GM12878 (cell line): ENCODE results near the gene PRIMPOL.
A peak's percentile ranks its signal among the peaks of the same experiment; 100 is the strongest.

Experiments used
- CHD1 ChIP-seq: IDR thresholded peaks from 2 replicates; pipeline ENCODE4 v1.6.1; 2012; ENCODE audit warnings: low read depth, low read length, improper control_type of control experiment
- EZH2 ChIP-seq: IDR thresholded peaks from 2 replicates; pipeline ENCODE4 v1.6.1; 2012; ENCODE audit warnings: low read depth, mild to moderate bottlenecking, control low read depth, inconsistent platforms, low read length, borderline replicate concordance; ENCODE audit not compliant: control insufficient read depth
- POLR2A ChIP-seq: IDR thresholded peaks from 2 replicates; pipeline ENCODE4 v1.6.1; 2011; ENCODE audit warnings: low read depth, mild to moderate bottlenecking, low read length
- POLR2AphosphoS2 ChIP-seq: IDR thresholded peaks from 2 replicates; pipeline ENCODE4 v1.6.1; 2011; ENCODE audit warnings: low read depth, mild to moderate bottlenecking, low read length, improper control_type of control experiment, moderate library complexity
- YBX1 ChIP-seq: fragments of 450-650 bp; IDR thresholded peaks from 2 replicates; pipeline ENCODE4 v1.6.1; 2016; ENCODE audit warnings: antibody characterized with exemption
- TF ChIP-seq, protein P1 (sequence below): fragments of 450-650 bp; formaldehyde crosslinking; IDR thresholded peaks from 2 replicates; pipeline ENCODE4 v1.4.0; 2020; ENCODE audit warnings: mild to moderate bottlenecking, moderate library complexity
- TF ChIP-seq, protein P2 (sequence below), 3 experiments: IDR thresholded peaks in 2 of 3; conservative IDR thresholded peaks in 1 of 3; 2 replicates each; pipeline ENCODE4 v1.5.1; 2011; ENCODE audit warnings: low read depth in 3 of 3, low read length in 3 of 3, mild to moderate bottlenecking in 3 of 3, control low read depth in 2 of 3, moderate library complexity in 2 of 3, inconsistent platforms in 1 of 3, mixed read lengths in 1 of 3; ENCODE audit not compliant: control insufficient read depth in 2 of 3, insufficient read depth in 1 of 3; ENCODE audit errors: extremely low read depth in 1 of 3
- TF ChIP-seq, protein P3 (sequence below): IDR thresholded peaks from 2 replicates; pipeline ENCODE4 v1.6.1; 2012; ENCODE audit warnings: low read depth, low read length, improper control_type of control experiment

DNA sequence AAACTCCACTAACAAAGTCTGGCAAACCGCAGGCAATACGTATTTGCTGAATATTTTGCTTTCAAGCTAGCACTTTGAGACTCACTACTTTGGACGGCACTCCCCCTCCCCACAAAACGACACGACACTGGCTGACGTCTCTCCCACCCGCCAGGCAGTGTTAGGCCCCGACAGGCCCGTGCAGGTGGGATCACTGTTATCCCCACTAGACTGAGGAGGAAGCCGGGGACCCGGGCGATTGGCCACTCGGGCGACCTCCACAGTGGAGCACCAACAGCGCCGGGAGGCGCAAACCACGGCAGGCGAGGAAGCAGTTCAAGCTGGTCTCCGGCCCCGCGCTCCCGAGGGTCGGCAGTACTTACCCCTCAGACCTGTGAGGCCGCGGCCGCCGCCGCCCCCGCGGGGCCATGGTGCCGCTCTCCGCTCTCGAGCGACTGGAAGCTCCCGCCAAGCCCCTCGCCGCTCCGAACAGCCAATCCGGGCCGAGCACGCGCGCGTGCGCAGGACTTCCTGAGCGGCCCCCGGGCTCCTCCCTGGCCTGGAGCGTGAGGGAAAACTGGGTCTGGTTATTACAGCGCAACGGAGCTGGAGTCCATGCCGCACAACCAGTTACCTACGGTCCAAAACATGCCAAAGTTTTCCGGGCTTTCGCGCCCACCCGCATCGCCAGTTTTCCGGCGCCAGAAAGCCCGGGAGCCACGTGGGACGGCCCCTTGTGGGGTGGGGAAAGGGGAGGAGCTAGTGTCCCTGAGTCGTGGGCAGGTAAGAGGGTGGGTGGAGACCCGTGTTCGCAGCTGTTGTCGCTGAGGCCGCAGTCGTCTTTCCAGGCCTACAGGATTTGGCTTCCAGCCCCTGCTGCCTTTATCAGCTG, 84.4 kb downstream of the PRIMPOL start, which contains the start of gene CENPU:
- peak; percentile 91 for TF ChIP-seq POLR2A
- TF ChIP-seq, protein P1, sequence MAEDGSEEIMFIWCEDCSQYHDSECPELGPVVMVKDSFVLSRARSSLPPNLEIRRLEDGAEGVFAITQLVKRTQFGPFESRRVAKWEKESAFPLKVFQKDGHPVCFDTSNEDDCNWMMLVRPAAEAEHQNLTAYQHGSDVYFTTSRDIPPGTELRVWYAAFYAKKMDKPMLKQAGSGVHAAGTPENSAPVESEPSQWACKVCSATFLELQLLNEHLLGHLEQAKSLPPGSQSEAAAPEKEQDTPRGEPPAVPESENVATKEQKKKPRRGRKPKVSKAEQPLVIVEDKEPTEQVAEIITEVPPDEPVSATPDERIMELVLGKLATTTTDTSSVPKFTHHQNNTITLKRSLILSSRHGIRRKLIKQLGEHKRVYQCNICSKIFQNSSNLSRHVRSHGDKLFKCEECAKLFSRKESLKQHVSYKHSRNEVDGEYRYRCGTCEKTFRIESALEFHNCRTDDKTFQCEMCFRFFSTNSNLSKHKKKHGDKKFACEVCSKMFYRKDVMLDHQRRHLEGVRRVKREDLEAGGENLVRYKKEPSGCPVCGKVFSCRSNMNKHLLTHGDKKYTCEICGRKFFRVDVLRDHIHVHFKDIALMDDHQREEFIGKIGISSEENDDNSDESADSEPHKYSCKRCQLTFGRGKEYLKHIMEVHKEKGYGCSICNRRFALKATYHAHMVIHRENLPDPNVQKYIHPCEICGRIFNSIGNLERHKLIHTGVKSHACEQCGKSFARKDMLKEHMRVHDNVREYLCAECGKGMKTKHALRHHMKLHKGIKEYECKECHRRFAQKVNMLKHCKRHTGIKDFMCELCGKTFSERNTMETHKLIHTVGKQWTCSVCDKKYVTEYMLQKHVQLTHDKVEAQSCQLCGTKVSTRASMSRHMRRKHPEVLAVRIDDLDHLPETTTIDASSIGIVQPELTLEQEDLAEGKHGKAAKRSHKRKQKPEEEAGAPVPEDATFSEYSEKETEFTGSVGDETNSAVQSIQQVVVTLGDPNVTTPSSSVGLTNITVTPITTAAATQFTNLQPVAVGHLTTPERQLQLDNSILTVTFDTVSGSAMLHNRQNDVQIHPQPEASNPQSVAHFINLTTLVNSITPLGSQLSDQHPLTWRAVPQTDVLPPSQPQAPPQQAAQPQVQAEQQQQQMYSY: no peak
- TF ChIP-seq, protein P2, sequence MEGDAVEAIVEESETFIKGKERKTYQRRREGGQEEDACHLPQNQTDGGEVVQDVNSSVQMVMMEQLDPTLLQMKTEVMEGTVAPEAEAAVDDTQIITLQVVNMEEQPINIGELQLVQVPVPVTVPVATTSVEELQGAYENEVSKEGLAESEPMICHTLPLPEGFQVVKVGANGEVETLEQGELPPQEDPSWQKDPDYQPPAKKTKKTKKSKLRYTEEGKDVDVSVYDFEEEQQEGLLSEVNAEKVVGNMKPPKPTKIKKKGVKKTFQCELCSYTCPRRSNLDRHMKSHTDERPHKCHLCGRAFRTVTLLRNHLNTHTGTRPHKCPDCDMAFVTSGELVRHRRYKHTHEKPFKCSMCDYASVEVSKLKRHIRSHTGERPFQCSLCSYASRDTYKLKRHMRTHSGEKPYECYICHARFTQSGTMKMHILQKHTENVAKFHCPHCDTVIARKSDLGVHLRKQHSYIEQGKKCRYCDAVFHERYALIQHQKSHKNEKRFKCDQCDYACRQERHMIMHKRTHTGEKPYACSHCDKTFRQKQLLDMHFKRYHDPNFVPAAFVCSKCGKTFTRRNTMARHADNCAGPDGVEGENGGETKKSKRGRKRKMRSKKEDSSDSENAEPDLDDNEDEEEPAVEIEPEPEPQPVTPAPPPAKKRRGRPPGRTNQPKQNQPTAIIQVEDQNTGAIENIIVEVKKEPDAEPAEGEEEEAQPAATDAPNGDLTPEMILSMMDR (IDR thresholded peaks at IDR 0.05 in 2 of 3, conservative IDR thresholded peaks at IDR 0.05 in 1 of 3; ENCODE audit: control insufficient read depth in 2 of 3, extremely low read depth in 1 of 3, insufficient read depth in 1 of 3, low read depth in 3 of 3, low read length in 3 of 3): no peak
- no peak for TF ChIP-seq POLR2AphosphoS2
- no peak for TF ChIP-seq CHD1
- TF ChIP-seq, protein P3, sequence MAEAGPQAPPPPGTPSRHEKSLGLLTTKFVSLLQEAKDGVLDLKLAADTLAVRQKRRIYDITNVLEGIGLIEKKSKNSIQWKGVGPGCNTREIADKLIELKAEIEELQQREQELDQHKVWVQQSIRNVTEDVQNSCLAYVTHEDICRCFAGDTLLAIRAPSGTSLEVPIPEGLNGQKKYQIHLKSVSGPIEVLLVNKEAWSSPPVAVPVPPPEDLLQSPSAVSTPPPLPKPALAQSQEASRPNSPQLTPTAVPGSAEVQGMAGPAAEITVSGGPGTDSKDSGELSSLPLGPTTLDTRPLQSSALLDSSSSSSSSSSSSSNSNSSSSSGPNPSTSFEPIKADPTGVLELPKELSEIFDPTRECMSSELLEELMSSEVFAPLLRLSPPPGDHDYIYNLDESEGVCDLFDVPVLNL: peak; percentile 98
- no peak for TF ChIP-seq EZH2
- no peak for TF ChIP-seq YBX1
